Adipose tissue (tissue), 3 donors: ENCODE results near the gene LPCAT3. TPM values are rescaled to one million over a fixed set of nuclear protein-coding genes. Genes with fewer than 3 reads are reported as not detected.

ENCODE experiments used
- H3K27ac ChIP-seq: one replicate; pipeline ENCODE4 v1.5.1; 2013; ENCODE audit warnings: low read depth, low read length
- WGBS, 3 donors: extraction: QIAGEN DNeasy Blood & Tissue Kit; methylation state at CpG; one replicate each; pipeline ENCODE4 v1.1.7; 2013; 5-methylcytosine and 5-hydroxymethylcytosine counted together
- polyA plus RNA-seq, 3 donors: library from polyadenylated mRNA; stranded (reverse); fragments of 200-250 nt; gene quantifications; one replicate each; pipeline ENCODE4 v1.2.3, GENCODE V29; 2013
- donor health status: healthy with polysubstance abuse.
- donor health status: Bipolar disorder and iron deficiency.
- donor health status: healthy.

The LPCAT3 gene
- polyA plus RNA-seq, 3 donors: 27.1 to 77.9 (median 43.0) TPM

DNA sequence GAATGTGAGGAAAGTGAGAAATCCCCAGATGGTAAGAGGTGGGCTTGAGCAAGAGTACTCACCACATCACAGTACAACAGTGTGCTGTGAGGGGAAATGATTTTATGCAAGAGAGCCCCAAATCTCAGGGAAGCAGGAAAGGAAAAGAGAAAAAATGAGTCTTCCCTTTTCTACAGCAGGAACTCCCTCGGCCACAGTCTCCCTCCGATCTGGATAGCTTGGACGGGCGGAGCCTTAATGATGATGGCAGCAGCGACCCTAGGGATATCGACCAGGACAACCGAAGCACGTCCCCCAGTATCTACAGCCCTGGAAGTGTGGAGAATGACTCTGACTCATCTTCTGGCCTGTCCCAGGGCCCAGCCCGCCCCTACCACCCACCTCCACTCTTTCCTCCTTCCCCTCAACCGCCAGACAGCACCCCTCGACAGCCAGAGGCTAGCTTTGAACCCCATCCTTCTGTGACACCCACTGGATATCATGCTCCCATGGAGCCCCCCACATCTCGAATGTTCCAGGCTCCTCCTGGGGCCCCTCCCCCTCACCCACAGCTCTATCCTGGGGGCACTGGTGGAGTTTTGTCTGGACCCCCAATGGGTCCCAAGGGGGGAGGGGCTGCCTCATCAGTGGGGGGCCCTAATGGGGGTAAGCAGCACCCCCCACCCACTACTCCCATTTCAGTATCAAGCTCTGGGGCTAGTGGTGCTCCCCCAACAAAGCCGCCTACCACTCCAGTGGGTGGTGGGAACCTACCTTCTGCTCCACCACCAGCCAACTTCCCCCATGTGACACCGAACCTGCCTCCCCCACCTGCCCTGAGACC lies 82.7 kb downstream of the LPCAT3 start:
- no peak overlapping the region for H3K27ac ChIP-seq
- WGBS, 3 donors: 36 to 81% (median 52%) methylated on average over 14 of the region's 14 CpGs

DNA sequence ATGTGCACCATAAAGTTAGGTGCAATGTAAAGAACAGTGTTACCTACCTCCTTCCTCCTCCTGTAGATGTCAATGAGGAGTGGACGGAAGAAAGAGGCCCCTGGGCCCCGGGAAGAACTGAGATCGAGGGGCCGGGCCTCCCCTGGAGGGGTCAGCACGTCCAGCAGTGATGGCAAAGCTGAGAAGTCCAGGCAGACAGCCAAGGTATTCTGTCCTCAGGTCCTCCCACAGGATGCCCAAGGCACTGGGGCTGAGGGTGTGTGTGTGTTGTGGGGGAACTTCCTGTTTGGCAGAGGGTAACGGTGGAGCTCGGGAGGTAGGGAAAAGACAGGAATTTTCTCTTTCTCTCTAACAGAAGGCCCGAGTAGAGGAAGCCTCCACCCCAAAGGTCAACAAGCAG lies 84.2 kb downstream of the LPCAT3 start:
- no peak overlapping the region for H3K27ac ChIP-seq
- WGBS, 3 donors: 27 to 55% (median 40%) methylated on average over 8 of the region's 8 CpGs

DNA sequence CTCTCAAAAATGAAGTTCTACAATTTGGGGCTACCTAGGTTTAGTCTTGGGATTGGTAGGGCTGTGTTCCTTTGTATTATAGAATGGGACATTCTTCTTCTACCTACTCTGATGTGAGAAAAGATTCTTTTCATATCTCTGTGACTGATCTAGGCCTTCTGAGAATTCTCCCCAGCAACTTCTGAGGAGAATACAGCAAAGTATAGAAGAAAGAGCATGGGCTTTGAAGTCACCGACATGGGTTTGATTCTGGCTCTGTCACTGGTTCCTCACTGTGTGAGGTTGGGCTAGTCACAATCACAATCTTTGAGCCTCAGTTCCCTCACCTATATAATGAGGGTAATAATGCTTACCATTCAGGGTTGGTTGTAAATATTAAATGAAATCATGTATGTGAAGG lies 85.5 kb downstream of the LPCAT3 start:
- no peak overlapping the region for H3K27ac ChIP-seq
- 50 to 69% (median 58%) methylated on average over 1 of the region's 1 CpG for WGBS, 3 donors

DNA sequence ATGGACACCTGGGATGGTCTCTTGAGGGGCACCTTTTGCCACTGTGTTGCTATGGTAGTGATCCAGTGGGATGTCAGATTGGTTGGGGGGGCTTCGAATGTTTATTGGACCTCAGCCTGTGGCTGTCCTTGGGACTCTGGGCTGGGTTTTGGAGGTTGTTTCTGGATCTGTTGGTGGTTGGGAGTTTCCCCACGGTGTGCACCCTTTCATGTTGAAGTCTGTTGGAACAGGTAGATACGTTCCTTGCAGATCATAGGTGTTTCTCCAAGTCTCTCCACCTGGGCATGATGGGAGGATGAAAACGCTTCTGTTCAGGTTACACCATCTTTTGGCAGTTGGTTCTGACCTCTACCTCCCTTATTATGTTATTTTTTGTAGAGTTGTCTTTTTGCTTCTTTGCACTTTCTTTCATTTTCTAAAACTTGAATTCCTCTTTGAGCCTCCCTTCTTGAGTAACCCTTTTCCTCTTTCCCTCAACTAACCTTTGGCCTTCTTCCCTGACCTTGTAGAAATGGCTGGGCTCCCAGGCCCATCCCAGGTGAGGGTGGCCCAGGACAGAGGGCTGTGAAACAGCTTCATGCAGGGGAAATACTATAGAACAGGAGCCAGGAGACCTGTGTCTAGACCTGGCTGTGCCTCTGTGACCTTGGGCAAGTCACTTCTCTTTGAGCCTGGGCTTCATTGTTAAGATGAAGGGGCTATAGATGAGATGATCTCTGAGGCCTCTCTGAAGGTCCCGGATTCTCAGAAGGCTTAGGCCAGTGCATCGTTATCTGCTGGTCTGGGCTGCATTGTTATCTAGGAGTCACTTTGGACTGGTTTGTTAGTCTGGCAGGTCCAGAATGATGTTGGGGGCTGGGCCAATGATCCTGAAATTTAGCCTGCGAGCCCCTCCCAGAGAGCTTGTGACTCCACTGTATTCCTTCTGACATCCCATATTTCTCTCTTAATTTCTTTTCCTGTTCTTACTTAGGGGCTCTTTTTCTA lies 88.5 kb downstream of the LPCAT3 start:
- 33 to 46% (median 44%) methylated on average over 7 of the region's 7 CpGs for WGBS, 3 donors
- no peak overlapping the region for H3K27ac ChIP-seq

DNA sequence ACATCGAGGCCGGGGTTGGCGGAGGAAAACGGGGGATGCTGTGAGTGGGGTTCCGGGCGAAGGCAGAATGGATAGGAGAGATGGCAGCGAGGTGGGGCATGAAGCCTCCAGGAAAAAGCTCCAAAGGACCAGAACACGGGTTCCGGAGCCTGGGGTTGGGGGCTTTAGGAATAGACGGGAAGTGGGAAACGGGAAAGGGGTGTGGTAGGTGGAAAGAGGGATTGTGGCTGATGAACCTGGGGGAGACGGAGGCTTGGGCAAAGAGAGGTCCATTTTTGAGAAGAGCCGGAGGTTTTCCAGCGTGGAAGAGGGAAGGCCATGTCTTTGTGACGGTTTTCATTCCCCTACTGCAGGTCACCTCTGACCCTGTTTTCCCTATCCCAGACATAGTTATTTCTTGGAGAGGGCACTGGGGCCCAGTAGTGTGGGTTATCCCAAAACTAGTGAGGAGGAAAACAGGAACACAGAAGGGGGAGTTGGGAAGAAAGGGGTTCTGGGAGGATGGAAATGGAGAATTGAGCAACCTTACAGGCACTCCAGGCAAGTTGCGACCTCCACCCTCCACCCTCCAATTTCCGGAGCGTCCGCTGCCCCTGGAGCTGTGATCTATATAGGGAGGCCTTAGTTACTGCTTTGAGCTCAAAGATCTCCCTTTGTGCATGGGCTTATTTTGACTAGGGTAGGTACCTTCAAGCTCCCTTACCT lies 89.4 kb downstream of the LPCAT3 start:
- peak overlapping the region; percentile 77 for H3K27ac ChIP-seq
- WGBS, 3 donors: 10 to 11% (median 11%) methylated on average over 19 of the region's 19 CpGs

DNA sequence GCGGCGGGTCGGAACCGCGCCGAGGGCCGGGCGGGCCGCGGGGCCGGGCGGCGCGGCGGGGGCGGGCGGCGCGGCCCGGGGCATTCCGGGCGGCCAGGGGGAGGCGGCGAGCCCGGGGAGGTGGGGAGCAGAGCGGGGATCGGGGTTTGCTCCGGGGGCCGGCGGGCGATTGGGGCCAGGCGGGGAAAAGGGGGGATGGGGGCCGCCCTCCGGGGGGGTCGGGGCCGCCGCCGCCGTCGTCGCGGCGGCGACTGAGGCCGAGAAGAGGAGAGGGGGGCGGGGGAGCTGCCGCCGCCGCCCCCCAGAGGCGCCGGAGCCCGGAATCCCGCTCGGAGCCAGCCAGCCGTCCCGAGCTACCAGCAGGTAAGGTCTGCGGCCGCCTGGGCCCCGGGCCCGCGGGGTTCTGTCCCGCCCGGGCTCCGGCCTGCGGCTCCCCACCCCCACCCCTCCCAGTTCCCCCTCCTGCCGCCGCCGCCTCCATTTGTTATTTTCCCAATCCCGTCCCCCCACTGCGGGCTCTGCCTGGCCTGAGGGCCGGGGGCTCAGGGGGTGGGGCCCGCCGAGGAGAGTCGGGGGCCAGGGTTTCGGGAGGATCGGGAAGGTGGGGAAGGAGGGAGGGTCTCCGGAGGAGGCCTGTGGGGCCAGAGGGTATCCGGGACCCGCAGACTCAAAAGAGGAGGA lies 90.1 kb downstream of the LPCAT3 start:
- peak overlapping the region; percentile 77 for H3K27ac ChIP-seq
- WGBS, 3 donors: 0 to 1% (median 1%) methylated on average over 29 to 71 of the region's 79 CpGs

DNA sequence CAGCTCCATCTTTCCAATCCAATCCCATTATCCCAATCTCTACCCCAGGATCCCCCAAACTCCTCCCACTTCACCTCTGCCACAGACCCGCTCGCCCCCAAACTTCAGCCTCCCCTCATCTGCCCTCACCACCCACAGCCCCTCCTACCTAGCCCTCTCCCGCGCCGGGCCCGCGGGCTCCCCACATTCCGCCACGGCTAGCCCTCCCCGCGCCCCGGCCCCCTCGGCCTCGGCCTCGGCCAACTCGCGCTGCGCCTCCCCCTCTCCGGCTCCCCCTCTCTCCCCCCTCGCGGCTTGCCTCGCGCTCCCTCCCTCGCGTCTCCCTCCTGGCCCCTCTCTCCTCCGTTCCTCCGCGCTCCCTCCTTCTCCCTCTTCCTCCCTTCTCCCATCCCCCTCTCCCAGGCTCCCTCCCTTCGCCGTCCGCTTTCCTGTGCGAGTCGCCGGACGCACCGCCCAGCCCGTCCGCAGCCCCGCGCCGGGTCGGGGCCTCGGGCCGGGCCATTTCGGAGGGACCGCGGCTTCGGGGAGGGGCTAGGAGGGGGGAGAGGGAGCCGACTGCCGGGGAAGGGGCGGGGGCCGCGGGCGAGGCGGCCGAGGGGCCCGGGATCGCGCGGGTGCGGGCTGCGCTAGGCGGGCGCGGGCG lies 90.8 kb downstream of the LPCAT3 start, which contains the start of gene ATN1:
Gene ATN1, plus strand, starts transcription at position 581 of the 643 bp plus-strand sequence. CDS start 6,043 bp downstream, outside the sequence.
- 0 to 1% (median 1%) methylated on average over 49 to 66 of the region's 66 CpGs for WGBS, 3 donors
- H3K27ac ChIP-seq: peak within 1 kb of the TSS; percentile 77

Other genes starting within 250 kb of the LPCAT3 start
- gene LAG3, start 246.0 kb downstream of the LPCAT3 start, polyA plus RNA-seq: 1 to 10 TPM in 2 of 3 donors, under 1 TPM in 1; 0.08 to 3.0 (median 1.0) TPM
- 10 to 100 TPM in 1 of 3 donors, 1 to 10 TPM in 2; 3.7 to 11.2 (median 7.6) TPM for gene CD4, start 228.9 kb downstream of the LPCAT3 start, polyA plus RNA-seq
- gene GPR162, start 196.7 kb downstream of the LPCAT3 start, polyA plus RNA-seq: 1 to 10 TPM; 2.0 to 5.1 (median 5.1) TPM
- gene P3H3, start 190.1 kb downstream of the LPCAT3 start, polyA plus RNA-seq: 1 to 10 TPM; 5.4 to 9.0 (median 7.4) TPM
- gene GNB3, start 177.6 kb downstream of the LPCAT3 start, polyA plus RNA-seq: 1 to 10 TPM in 1 of 3 donors, under 1 TPM in 2; 0.86 to 1.7 (median 0.89) TPM
- 1 to 10 TPM in 1 of 3 donors, under 1 TPM in 2; 0.52 to 1.1 (median 0.64) TPM for gene CDCA3, start 167.2 kb downstream of the LPCAT3 start, polyA plus RNA-seq
- gene USP5, start 166.3 kb downstream of the LPCAT3 start, polyA plus RNA-seq: 10 to 100 TPM; 14.7 to 32.5 (median 28.5) TPM
- 100 to 1,000 TPM; 244 to 500 (median 371) TPM for gene TPI1, start 150.9 kb downstream of the LPCAT3 start, polyA plus RNA-seq
- 1 to 10 TPM; 5.4 to 6.2 (median 5.6) TPM for gene SPSB2, start 145.2 kb downstream of the LPCAT3 start, polyA plus RNA-seq
- 10 to 100 TPM in 1 of 3 donors, 1 to 10 TPM in 2; 3.0 to 11.7 (median 4.8) TPM for gene LRRC23, start 113.7 kb downstream of the LPCAT3 start, polyA plus RNA-seq
- gene ENO2, start 103.9 kb downstream of the LPCAT3 start, polyA plus RNA-seq: 10 to 100 TPM in 1 of 3 donors, 1 to 10 TPM in 2; 2.6 to 11.9 (median 4.1) TPM
- gene ATN1, start 90.5 kb downstream of the LPCAT3 start, polyA plus RNA-seq: 100 to 1,000 TPM in 2 of 3 donors, 10 to 100 TPM in 1; 38.1 to 127 (median 119) TPM
- not detected for gene RNU7-1, start 74.7 kb downstream of the LPCAT3 start, polyA plus RNA-seq
- gene C12orf57, start 74.5 kb downstream of the LPCAT3 start, polyA plus RNA-seq: 100 to 1,000 TPM; 326 to 584 (median 368) TPM
- 10 to 100 TPM; 18.8 to 44.0 (median 24.2) TPM for gene PTPN6, start 67.1 kb downstream of the LPCAT3 start, polyA plus RNA-seq
- gene PHB2, start 47.8 kb downstream of the LPCAT3 start, polyA plus RNA-seq: 100 to 1,000 TPM; 147 to 221 (median 166) TPM
- gene EMG1, start 47.6 kb downstream of the LPCAT3 start, polyA plus RNA-seq: 10 to 100 TPM; 11.2 to 26.6 (median 22.9) TPM
- 100 to 1,000 TPM in 2 of 3 donors, 10 to 100 TPM in 1; 64.1 to 490 (median 315) TPM for gene C1S, start 42.2 kb upstream of the LPCAT3 start, polyA plus RNA-seq
- 100 to 1,000 TPM in 2 of 3 donors, 10 to 100 TPM in 1; 86.3 to 575 (median 386) TPM for gene C1R, start 74.0 kb upstream of the LPCAT3 start, polyA plus RNA-seq
- 10 to 100 TPM; 40.8 to 48.5 (median 42.0) TPM for gene C1RL, start 90.7 kb upstream of the LPCAT3 start, polyA plus RNA-seq
- 1 to 10 TPM; 1.9 to 5.0 (median 2.5) TPM for gene RBP5, start 110.4 kb upstream of the LPCAT3 start, polyA plus RNA-seq
- gene CLSTN3, start 111.9 kb upstream of the LPCAT3 start, polyA plus RNA-seq: 10 to 100 TPM; 27.6 to 73.6 (median 68.0) TPM
- gene PEX5, start 171.2 kb upstream of the LPCAT3 start, polyA plus RNA-seq: 10 to 100 TPM; 29.5 to 90.1 (median 42.8) TPM